ENCODE data around the gene THADA.

- no peak for TF ChIP-seq EZH2 (IDR thresholded peaks at IDR 0.05; ENCODE audit: low read length, missing control alignments)
- TF ChIP-seq CTCF (conservative IDR thresholded peaks at IDR 0.05 in 1 of 2, IDR thresholded peaks at IDR 0.05 in 1 of 2; ENCODE audit: low read depth in 1 of 2, low read length in 2 of 2): no peak
Observed at GRCh38 chr2:43255296-43255910, 340.4 kb downstream of the THADA start.
